ENCODE data around the gene B3GAT1.

DNA sequence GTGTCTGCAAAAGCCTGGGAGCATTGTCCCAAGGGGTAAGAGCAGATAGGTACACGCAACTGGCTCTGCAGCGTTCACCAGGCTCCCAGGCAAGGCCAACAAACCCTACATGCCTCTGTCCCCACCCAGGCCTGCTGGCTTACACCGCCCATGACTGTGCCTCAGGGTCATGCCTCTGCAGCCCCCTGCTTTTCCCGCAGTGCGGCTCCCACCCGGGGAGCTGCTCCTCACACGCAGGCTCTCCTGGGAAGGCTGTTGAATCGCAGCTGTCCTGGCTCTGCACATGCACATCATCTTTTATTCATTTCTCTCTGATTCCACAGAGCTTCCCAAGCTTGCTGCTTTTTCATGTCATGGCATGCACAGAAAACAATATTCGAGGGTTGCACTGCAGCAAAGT lies 29.2 kb upstream of the B3GAT1 start:
- TF ChIP-seq FOXM1 (IDR thresholded peaks at IDR 0.05; ENCODE audit: borderline replicate concordance) (no peak), FOXA1 (IDR thresholded peaks at IDR 0.05) (no peak), SP1 (IDR thresholded peaks at IDR 0.05) (no peak), L3MBTL2 (conservative IDR thresholded peaks at IDR 0.05) (no peak), PKNOX1 (IDR thresholded peaks at IDR 0.05) (no peak), ARNT (IDR thresholded peaks at IDR 0.05) (no peak), BHLHE40 (IDR thresholded peaks at IDR 0.05; ENCODE audit: borderline replicate concordance) (no peak), FOXK2 (IDR thresholded peaks at IDR 0.05) (no peak), NFRKB (IDR thresholded peaks at IDR 0.05) (no peak)

Measured in HEK293T (cell line).